ENCODE measurements around the gene PYCARD. TPM values are rescaled to one million over a fixed set of nuclear protein-coding genes. Genes with fewer than 3 reads are reported as not detected.
A peak's percentile ranks its signal among the peaks of the same experiment; 100 is the strongest.

PYCARD gene
- total RNA-seq, 1 donor from 2014 or later = 4.6 TPM

GRCh38 chr16:31191697-31192428, 10.7 kb downstream of the PYCARD start:
- Mint-ChIP-seq H3K9me3 (ENCODE audit: low read depth) (no peaks in the 10 kb centered on the region), H3K36me3 (ENCODE audit: insufficient read depth) (peaks cover 64% of the 10 kb centered on the region), H3K27me3 (no peaks in the 10 kb centered on the region), H3K4me1 (ENCODE audit: low read depth) (no peaks in the 10 kb centered on the region), H3K27ac (no peak overlapping the region), H3K4me3 (ENCODE audit: low read depth) (no peak overlapping the region)
- TF ChIP-seq, protein P1, sequence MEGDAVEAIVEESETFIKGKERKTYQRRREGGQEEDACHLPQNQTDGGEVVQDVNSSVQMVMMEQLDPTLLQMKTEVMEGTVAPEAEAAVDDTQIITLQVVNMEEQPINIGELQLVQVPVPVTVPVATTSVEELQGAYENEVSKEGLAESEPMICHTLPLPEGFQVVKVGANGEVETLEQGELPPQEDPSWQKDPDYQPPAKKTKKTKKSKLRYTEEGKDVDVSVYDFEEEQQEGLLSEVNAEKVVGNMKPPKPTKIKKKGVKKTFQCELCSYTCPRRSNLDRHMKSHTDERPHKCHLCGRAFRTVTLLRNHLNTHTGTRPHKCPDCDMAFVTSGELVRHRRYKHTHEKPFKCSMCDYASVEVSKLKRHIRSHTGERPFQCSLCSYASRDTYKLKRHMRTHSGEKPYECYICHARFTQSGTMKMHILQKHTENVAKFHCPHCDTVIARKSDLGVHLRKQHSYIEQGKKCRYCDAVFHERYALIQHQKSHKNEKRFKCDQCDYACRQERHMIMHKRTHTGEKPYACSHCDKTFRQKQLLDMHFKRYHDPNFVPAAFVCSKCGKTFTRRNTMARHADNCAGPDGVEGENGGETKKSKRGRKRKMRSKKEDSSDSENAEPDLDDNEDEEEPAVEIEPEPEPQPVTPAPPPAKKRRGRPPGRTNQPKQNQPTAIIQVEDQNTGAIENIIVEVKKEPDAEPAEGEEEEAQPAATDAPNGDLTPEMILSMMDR (IDR thresholded peaks at IDR 0.05; ENCODE audit: unreplicated experiment) = no peak
- no peak for DNase-seq (ENCODE audit: low spot score, unreplicated experiment)

DNA sequence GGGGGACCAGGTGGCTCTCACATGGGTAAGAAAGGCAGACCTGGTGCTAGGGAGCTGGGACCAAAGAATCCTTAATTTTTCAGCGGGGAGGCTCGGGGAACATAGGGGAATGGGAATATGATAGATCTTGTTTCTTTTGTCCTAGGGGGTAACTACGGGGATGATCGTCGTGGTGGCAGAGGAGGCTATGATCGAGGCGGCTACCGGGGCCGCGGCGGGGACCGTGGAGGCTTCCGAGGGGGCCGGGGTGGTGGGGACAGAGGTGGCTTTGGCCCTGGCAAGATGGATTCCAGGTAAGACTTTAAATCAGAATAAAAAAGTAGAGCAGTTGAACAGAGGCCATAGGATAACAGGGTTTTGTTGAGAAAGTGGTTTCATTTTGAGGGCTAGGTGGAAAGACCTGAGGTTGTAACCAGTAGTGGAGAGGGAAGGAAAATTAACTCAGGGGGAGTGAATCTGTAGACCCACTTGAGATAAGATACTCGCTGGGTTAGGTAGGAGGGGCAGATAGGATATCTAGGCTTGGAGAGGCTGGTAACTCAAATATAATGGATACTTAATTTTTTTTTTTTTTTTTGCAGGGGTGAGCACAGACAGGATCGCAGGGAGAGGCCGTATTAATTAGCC, 11.6 kb downstream of the PYCARD start:
- no peak for DNase-seq (ENCODE audit: low spot score, unreplicated experiment)
- no peaks in the 10 kb centered on the region for H3K9me3 Mint-ChIP-seq (ENCODE audit: low read depth)
- TF ChIP-seq, protein P1 (IDR thresholded peaks at IDR 0.05; ENCODE audit: unreplicated experiment) = no peak
- H3K36me3 Mint-ChIP-seq (ENCODE audit: insufficient read depth) = peaks cover 68% of the 10 kb centered on the region
- no peak overlapping the region for H3K4me3 Mint-ChIP-seq (ENCODE audit: low read depth)
- H3K27me3 Mint-ChIP-seq = no peaks in the 10 kb centered on the region
- peak overlapping the region; percentile 62 for H3K27ac Mint-ChIP-seq
- no peaks in the 10 kb centered on the region for H3K4me1 Mint-ChIP-seq (ENCODE audit: low read depth)

DNA sequence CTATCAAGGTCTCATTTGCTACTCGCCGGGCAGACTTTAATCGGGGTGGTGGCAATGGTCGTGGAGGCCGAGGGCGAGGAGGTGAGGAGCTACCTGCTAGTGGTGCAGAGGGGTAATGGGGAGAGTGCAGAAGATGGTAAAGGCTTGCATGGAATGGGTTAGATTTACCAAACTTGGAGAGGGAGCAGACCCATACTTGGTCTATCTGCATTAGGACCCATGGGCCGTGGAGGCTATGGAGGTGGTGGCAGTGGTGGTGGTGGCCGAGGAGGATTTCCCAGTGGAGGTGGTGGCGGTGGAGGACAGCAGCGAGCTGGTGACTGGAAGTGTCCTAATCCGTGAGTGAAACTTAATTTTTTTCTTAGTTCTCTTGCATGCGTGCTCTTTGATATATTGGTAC, 12.5 kb downstream of the PYCARD start:
- TF ChIP-seq, protein P1 (IDR thresholded peaks at IDR 0.05; ENCODE audit: unreplicated experiment) = no peak
- no peaks in the 10 kb centered on the region for H3K27me3 Mint-ChIP-seq
- peaks cover 71% of the 10 kb centered on the region for H3K36me3 Mint-ChIP-seq (ENCODE audit: insufficient read depth)
- H3K4me1 Mint-ChIP-seq (ENCODE audit: low read depth) = no peaks in the 10 kb centered on the region
- H3K27ac Mint-ChIP-seq = peak overlapping the region; percentile 76
- no peak for DNase-seq (ENCODE audit: low spot score, unreplicated experiment)
- H3K9me3 Mint-ChIP-seq (ENCODE audit: low read depth) = no peaks in the 10 kb centered on the region
- H3K4me3 Mint-ChIP-seq (ENCODE audit: low read depth) = no peak overlapping the region

DNA sequence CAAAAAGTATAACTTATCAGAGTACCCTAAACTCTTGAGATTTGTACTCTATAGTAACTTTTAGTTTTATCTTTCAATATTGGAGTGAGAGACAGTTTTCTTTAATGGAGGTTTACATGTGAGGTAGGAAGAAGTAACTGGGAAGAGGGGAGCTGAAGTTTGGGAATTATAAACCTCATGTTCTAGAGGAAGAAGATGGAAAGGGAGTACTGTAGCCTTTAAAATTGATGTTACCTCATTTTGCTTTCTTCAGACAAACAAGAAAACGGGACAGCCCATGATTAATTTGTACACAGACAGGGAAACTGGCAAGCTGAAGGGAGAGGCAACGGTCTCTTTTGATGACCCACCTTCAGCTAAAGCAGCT, 13.2 kb downstream of the PYCARD start:
- no peak for DNase-seq (ENCODE audit: low spot score, unreplicated experiment)
- H3K27me3 Mint-ChIP-seq = no peaks in the 10 kb centered on the region
- TF ChIP-seq, protein P1 (IDR thresholded peaks at IDR 0.05; ENCODE audit: unreplicated experiment) = no peak
- H3K4me1 Mint-ChIP-seq (ENCODE audit: low read depth) = no peaks in the 10 kb centered on the region
- peak overlapping the region; percentile 0 for H3K27ac Mint-ChIP-seq
- H3K9me3 Mint-ChIP-seq (ENCODE audit: low read depth) = no peaks in the 10 kb centered on the region
- H3K36me3 Mint-ChIP-seq (ENCODE audit: insufficient read depth) = peaks cover 70% of the 10 kb centered on the region
- H3K4me3 Mint-ChIP-seq (ENCODE audit: low read depth) = no peak overlapping the region

GRCh38 chr16:31188450-31189411, 13.8 kb downstream of the PYCARD start:
- H3K27ac Mint-ChIP-seq = peak overlapping the region; percentile 81
- H3K4me1 Mint-ChIP-seq (ENCODE audit: low read depth) = no peaks in the 10 kb centered on the region
- DNase-seq (ENCODE audit: low spot score, unreplicated experiment) = no peak
- H3K27me3 Mint-ChIP-seq = no peaks in the 10 kb centered on the region
- no peaks in the 10 kb centered on the region for H3K9me3 Mint-ChIP-seq (ENCODE audit: low read depth)
- no peak overlapping the region for H3K4me3 Mint-ChIP-seq (ENCODE audit: low read depth)
- TF ChIP-seq, protein P1 (IDR thresholded peaks at IDR 0.05; ENCODE audit: unreplicated experiment) = no peak
- H3K36me3 Mint-ChIP-seq (ENCODE audit: insufficient read depth) = peaks cover 72% of the 10 kb centered on the region
